Colon (tissue), 2 donors: ENCODE results near the gene RANBP10.
"Not testable (repeated sequence)": the region's sequence is repeated elsewhere in the genome, so short reads cannot be mapped to it uniquely, and the experiment has no call there.

ENCODE experiments used
- FAIRE-seq: peaks from 2 replicates; lab custom pipeline; 2012; peaks lifted over from hg19 to GRCh38; lab: Jason Lieb, UNC
- donor health status: control.
- donor health status: control.

Gene RANBP10

GRCh38 chr16:67806428-67807147 is at the start of gene RANBP10, which contains the start of gene TSNAXIP1:
RANBP10 (minus strand) TSS chr16:67806560; CDS start chr16:67806536, 24 bp downstream.
TSNAXIP1 (plus strand) TSS chr16:67806889; CDS start chr16:67807150, 261 bp downstream.
- FAIRE-seq: peak; percentile 82

GRCh38 chr16:67855789-67856188 is 49.4 kb upstream of the RANBP10 start:
- FAIRE-seq: no peak

- FAIRE-seq: no peak
Observed at GRCh38 chr16:67853670-67854069, 47.3 kb upstream of the RANBP10 start.

DNA sequence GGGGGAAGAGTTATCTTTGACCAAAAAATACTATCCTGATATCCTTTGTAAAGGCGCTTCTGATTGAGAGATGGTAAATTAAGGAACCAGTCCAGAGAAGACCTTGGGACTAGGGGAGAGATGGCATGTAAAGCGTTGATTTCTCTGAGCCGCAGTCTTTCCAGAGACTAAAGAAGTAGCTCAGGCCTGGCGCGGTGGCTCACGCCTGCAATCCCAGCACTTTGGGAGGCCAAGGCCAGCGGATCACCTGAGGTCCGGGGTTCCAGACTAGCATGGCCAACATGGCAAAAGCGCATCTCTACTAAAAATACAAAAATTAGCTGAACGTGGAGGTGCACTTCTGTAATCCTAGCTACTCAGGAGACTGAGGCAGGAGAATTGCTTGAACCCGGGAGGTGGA is 41.8 kb upstream of the RANBP10 start:
- no peak for FAIRE-seq

DNA sequence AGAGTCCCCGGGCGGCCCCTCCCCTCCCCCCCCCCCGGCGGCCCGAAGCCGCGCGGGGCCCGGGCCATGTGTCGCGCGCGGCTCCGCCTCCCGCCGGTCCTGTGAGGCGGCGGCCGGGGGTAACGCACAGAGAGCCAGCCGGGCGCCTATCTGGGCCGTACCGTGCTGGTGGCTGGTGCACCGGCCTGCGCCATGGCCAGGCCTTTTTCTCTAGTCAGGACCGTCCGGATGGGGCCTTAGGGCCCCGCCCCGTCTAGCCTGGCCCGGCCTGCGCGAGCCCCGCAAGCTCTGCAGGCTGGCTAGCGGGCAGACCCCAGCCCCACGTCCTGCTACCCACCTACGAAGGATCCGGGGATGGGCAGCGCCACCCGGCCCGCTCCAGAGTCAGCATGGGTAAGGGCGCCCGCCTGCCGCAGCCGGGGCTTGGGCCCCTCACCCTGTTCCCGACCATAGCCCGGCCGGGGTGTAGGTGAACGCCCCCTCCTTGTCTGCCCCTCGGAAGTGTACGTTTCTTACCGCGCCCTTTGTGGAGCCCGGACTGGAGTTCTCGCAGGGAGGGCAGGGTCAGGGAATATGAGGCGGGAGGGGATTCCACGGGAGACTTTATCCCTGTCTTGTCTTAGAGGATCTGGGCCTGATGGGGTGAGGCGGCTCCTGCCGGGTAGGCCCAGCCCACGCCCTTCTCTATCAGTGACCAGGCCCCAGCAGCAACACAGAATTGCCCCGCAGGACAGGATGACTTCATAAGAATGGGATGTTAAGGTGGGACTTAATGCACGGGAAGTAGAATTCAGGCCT is 40.9 kb upstream of the RANBP10 start, which contains the start of gene CENPT:
TSS of gene CENPT (minus strand) at position 630 of the 798 bp plus-strand sequence. CDS start 13,834 bp downstream, outside the sequence.
- FAIRE-seq: no peak

- no peak for FAIRE-seq
Observed at GRCh38 chr16:67846320-67847063, 40.1 kb upstream of the RANBP10 start, which contains the start of gene NUTF2. NUTF2 (plus strand) TSS chr16:67846933; CDS start chr16:67865131, 18,198 bp downstream.

- FAIRE-seq: no peak
Observed at GRCh38 chr16:67846063-67846319, 39.6 kb upstream of the RANBP10 start.

GRCh38 chr16:67845291-67846062 is 39.1 kb upstream of the RANBP10 start:
- no peak for FAIRE-seq

- FAIRE-seq: no peak
Observed at GRCh38 chr16:67844497-67844896, 38.1 kb upstream of the RANBP10 start.

- no peak for FAIRE-seq
Observed at GRCh38 chr16:67843343-67843765, 37.0 kb upstream of the RANBP10 start.

GRCh38 chr16:67842509-67843342 is 36.4 kb upstream of the RANBP10 start:
- no peak for FAIRE-seq

DNA sequence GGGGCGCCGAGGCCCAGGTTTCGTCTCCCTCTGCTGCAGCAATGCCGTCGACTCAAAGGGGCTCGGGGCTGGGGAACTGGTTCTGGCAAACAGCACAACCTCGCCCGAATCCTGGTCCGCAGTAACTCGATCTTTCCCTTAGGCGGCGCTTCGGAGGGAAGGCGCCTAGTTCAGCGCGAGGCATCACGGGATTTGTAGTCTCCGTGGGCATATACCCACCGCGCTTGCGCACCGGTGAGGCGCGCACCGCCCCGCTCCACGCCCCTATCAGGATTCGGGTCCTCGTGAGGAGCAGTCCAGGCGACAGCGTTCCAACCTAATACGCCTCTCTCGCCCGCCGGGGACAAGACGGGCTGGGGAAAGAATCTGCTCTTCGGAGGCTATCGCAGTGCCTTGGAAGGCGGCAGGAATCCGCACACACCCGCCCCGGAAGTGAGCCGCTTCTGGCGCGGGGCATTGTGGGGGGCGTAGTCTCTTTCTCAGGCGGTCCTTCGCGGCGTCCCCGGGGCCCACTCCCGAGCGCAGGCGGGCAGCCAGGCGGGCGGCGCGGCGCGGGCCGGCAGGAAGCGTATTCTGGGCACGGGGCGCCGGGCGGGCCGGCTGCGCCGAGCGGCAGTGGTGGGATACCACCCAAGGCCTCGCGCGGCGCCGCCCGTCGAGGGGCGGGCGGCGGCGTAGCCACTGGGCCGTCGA is 35.6 kb upstream of the RANBP10 start, which contains the start of gene THAP11:
TSS of gene THAP11 (plus strand) at position 505 of the 693 bp plus-strand sequence. CDS start 235 bp downstream, outside the sequence.
- FAIRE-seq: no peak

- FAIRE-seq: no peak
Observed at GRCh38 chr16:67841198-67841815, 34.9 kb upstream of the RANBP10 start.

- FAIRE-seq: no peak
Observed at GRCh38 chr16:67837811-67838210, 31.5 kb upstream of the RANBP10 start.

DNA sequence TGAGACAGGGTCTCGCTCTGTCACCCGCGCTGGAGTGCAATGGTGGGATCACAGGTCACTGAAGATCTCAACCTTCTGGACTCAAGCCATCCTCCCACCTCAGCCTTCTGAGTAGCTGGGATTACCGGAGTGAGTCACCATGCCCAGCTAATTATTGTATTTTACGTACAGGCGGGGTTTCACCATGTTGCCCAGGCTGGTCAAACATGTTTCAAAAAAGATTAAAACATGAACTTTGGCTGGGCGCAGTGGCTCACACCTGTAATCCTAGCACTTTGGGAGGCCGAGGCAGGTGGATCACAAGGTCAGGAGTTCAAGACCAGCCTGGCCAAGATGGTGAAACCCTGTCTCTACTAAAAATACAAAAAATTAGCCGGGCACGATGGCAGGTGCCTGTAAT is 30.8 kb upstream of the RANBP10 start:
- FAIRE-seq: not testable (repeated sequence)

GRCh38 chr16:67834242-67834614 is 27.9 kb upstream of the RANBP10 start:
- FAIRE-seq: no peak

- no peak for FAIRE-seq
Observed at GRCh38 chr16:67833415-67834241, 27.3 kb upstream of the RANBP10 start.

DNA sequence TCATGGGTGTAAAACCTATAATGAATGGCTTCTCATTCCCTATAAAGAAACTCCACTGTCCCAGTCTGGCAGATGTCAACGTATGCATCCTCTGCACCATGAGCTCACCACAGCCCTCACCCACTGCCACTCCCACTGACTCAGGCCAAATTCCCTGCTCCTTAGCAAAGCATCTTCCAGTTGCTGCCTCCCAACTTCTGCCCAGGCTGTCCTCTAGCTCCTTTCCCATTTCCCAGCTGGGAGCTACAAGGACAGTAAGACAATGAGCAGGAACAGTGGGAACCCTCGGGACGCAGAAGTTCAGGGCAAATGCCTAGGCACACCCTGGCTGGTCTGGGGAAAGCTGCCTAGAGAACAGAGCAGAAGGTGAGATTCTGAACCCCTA is 26.7 kb upstream of the RANBP10 start:
- FAIRE-seq: no peak

- FAIRE-seq: no peak
Observed at GRCh38 chr16:67828651-67829050, 22.3 kb upstream of the RANBP10 start.
